Measurements from ENCODE around the gene GGA3. TPM values are rescaled to one million over a fixed set of nuclear protein-coding genes. Genes with fewer than 3 reads are reported as not detected.

Gene GGA3
- total RNA-seq, 1 donor, result 14.2 TPM

DNA sequence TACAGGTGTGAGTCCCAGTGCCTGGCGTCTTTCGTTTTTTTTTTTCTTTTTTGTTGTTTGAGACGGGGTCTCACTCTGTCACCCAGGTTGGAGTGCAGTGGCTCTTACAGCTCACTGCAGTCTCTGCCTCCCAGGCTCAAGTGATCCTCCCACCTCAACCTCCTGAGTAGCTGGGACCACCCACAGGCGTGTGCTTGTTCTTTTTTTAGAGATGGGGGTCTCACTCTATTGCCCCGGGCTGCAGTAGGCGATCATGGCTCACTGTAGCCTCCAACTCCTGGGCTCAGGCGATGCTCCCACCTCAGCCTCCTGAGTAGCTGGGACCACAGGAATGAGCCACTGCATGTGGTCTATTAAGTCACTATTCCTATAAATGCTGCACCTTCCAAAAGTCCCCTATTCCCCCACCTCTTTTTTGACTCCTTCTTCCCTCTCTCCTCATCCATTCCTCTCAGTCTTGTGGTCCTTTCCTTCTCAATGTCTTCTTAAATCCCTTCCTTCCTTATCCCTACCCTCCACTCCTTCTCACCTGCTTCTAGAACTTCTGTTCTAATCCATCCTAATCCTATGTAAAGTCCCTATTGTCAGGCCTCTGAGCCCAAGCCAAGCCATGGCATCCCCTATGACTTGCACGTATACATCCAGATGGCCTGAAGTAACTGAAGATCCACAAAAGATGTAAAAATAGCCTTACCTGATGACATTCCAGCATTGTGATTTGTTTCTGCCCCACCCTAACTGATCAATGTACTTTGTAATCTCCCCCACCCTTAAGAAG lies 9.2 kb downstream of the GGA3 start:
- DNase-seq (ENCODE audit: low read depth), result no peak
- H3K4me3 ChIP-seq (ENCODE audit: low read depth, low read length), result no peak overlapping the region
- TF ChIP-seq, protein P1, sequence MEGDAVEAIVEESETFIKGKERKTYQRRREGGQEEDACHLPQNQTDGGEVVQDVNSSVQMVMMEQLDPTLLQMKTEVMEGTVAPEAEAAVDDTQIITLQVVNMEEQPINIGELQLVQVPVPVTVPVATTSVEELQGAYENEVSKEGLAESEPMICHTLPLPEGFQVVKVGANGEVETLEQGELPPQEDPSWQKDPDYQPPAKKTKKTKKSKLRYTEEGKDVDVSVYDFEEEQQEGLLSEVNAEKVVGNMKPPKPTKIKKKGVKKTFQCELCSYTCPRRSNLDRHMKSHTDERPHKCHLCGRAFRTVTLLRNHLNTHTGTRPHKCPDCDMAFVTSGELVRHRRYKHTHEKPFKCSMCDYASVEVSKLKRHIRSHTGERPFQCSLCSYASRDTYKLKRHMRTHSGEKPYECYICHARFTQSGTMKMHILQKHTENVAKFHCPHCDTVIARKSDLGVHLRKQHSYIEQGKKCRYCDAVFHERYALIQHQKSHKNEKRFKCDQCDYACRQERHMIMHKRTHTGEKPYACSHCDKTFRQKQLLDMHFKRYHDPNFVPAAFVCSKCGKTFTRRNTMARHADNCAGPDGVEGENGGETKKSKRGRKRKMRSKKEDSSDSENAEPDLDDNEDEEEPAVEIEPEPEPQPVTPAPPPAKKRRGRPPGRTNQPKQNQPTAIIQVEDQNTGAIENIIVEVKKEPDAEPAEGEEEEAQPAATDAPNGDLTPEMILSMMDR (IDR thresholded peaks at IDR 0.05; ENCODE audit: insufficient read depth, low read depth, low read length), result no peak

DNA sequence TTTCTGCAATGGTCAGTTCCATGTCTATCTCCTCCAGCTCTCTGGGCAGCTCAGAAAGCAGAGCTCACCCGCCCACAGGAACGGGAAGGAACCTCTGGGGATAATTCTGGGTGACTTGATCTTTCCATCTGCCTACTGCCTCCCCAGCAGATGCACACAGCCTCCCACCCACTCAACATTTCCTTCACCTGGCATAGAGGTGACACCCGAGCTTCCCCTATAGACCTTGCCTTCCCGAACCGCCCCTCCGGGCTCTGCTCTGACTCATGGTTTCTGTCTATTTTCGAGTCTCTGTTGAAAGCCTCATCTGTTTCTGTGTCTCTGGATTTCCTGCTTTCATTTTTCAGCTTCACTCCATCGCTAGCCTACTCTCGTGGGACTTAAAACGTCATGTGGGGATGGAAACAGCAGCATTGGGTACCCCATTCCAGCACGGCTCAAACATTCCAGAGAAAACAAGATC lies 11.4 kb downstream of the GGA3 start:
- peak overlapping the region; percentile 53 for H3K4me3 ChIP-seq (ENCODE audit: low read depth, low read length)
- DNase-seq (ENCODE audit: low read depth), result peak; percentile 83
- TF ChIP-seq, protein P1 (IDR thresholded peaks at IDR 0.05; ENCODE audit: insufficient read depth, low read depth, low read length), result no peak

DNA sequence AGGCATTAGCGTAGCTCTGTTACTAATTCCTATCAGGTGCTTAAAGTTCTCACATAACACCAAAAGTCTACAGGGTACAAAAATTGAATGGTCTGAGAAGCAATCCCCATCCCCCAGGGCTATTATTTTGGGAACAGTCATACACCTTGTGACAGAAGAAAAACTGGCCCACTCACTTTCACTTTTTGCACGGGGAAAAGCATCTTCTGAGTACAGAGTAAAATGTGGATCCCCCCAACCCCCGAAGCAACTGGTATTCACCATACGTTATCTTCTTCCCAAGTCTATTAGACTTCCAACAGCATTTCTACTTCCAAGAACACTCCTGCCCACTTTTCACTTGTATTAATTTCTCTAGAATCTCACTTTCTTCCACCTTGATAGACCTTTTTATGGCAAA lies 11.8 kb downstream of the GGA3 start:
- DNase-seq (ENCODE audit: low read depth), result no peak
- TF ChIP-seq, protein P1 (IDR thresholded peaks at IDR 0.05; ENCODE audit: insufficient read depth, low read depth, low read length), result no peak
- peak overlapping the region; percentile 53 for H3K4me3 ChIP-seq (ENCODE audit: low read depth, low read length)

DNA sequence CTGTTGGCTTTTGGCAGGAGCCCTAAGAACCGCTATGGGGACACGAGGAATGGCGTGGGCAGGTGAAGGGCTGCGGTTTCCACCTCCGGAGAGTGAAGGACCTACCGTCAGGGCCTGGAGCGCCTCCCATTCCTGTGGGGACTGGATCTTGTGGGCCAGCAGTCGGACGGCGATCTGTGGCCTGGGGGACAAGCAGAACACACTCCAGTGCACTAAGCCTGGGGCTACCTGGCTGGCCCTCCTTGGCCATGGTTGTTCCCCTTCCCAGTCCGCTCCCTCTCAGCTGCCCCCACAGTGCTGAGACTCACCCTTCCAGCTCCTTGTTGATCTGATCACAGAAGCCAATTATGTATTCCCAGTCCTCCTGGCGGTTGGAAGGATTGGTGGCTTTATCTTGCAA lies 15.0 kb downstream of the GGA3 start:
- TF ChIP-seq, protein P1 (IDR thresholded peaks at IDR 0.05; ENCODE audit: insufficient read depth, low read depth, low read length), result no peak
- no peak for DNase-seq (ENCODE audit: low read depth)
- no peak overlapping the region for H3K4me3 ChIP-seq (ENCODE audit: low read depth, low read length)

DNA sequence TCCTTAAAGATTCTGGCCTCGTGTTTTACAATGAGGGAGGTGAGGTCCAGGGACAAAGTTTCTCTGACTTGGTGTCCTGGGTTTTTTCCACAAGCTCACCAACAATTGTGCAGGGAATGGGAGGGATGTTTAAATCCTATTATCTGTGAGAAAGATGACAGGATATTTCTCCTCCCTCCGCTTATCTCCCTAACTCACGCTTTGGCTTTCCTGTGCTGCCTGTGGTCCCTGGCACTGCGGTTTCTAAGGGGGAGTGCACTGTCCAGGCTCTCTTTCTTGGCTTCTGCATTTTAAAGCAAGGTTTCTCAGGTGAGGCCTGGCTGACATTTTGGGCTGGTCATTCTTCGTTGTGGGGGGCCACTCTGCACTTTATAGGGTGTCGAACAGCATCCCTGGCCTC lies 16.4 kb downstream of the GGA3 start:
- DNase-seq (ENCODE audit: low read depth), result no peak
- TF ChIP-seq, protein P1 (IDR thresholded peaks at IDR 0.05; ENCODE audit: insufficient read depth, low read depth, low read length), result no peak
- H3K4me3 ChIP-seq (ENCODE audit: low read depth, low read length), result no peak overlapping the region

DNA sequence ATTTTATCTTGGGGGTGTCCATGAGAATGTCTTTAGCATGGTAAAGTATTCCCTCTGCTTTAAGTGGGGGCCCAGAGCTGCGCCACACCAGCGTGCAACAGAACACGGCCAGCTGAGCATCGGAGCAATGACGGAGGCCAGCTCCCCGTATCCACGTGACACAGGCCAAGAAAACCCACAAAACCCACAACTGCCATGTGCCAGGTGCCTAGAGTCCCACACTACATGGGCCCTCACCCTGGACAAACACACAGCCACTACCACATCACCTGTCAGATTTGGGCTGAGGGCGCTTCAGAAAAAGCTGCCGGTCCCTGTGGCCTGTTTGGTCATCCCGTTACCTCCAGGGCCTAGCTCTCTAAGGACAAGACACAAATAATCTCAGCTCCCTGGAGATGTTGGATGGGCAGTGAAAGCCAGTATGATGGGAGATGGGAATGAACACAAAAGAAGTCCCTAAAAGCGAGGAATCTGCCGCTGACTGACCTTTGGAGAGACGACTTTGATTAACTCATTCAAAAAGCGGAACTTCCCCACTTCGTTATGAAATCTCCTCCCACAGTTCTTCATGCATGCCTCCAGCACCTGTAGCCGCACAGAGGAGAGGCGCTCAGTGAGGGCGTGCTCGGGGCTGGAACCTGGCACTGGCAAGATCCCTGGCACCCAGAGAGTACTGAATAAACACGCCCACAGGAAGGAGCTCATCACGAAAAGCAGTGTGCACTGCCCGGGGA lies 17.1 kb downstream of the GGA3 start:
- DNase-seq (ENCODE audit: low read depth), result no peak
- TF ChIP-seq, protein P1 (IDR thresholded peaks at IDR 0.05; ENCODE audit: insufficient read depth, low read depth, low read length), result no peak
- no peak overlapping the region for H3K4me3 ChIP-seq (ENCODE audit: low read depth, low read length)
